Panc1 (cell line): ENCODE data around the gene TAF9B. TPM values are rescaled to one million over a fixed set of nuclear protein-coding genes. Genes with fewer than 3 reads are reported as not detected.

Experiments
- ATAC-seq: fragments of 200-7000 bp; cut with Tn5 transposase; 2 replicates; pipeline ENCODE4 v1.9.1; 2020; ENCODE audit warnings: mild to moderate bottlenecking, moderate library complexity
- Bru-seq: library from RNA; stranded (reverse); fragments of 400-500 nt; gene quantifications from one replicate; lab custom pipeline; 2021; lab: Mats Ljungman, UMichigan
- BruChase-seq, 2 experiments: library from RNA; stranded (reverse); fragments of 400-500 nt; gene quantifications; one replicate each; lab custom pipeline; 2021; lab: Mats Ljungman, UMichigan
- BruUV-seq: library from RNA; stranded (reverse); fragments of 400-500 nt; replicated peaks from 2 replicates; lab custom pipeline; 2021; lab: Mats Ljungman, UMichigan
- CTCF ChIA-PET: fragments of 300-600 bp; sonication (Branson Sonifier 250); formaldehyde crosslinking; loops from one replicate; lab custom pipeline; 2022; ENCODE audit warnings: antibody characterized with exemption; lab: Charles Lee
- POLR2A ChIA-PET: fragments of 300-600 bp; sonication (Branson Sonifier 250); formaldehyde crosslinking; loops from one replicate; lab custom pipeline; 2022; ENCODE audit warnings: antibody characterized with exemption; lab: Charles Lee
- DNase-seq: peaks from one replicate; pipeline ENCODE4 v3.0.0-alpha.2; 2010; ENCODE audit warnings: low read depth, low spot score
- H3K27ac ChIP-seq: 2 replicates; pipeline ENCODE4 v1.5.1; 2011; ENCODE audit warnings: mild to moderate bottlenecking, low read length, inconsistent platforms
- H3K27me3 ChIP-seq: fragments of 200-500 bp; sonication (Bioruptor generic); 2 replicates; pipeline ENCODE4 v1.6.0; 2014; ENCODE audit warnings: low read length, inconsistent platforms; ENCODE audit not compliant: control insufficient read depth, insufficient read depth
- H3K36me3 ChIP-seq: fragments of 200-500 bp; sonication (Bioruptor generic); 2 replicates; pipeline ENCODE4 v1.5.1; 2014; ENCODE audit warnings: inconsistent platforms, mild to moderate bottlenecking, low read length, moderate library complexity; ENCODE audit not compliant: control insufficient read depth, insufficient read depth
- H3K4me1 ChIP-seq: 2 replicates; pipeline ENCODE4 v1.5.1; 2011; ENCODE audit warnings: inconsistent platforms, mild to moderate bottlenecking, low read length, moderate library complexity; ENCODE audit not compliant: control insufficient read depth, insufficient read depth
- H3K4me3 ChIP-seq, 2 experiments: 2 replicates each; pipeline ENCODE4 v1.5.1; 2011 to 2012; ENCODE audit warnings: low read depth in 2 of 2, low read length in 2 of 2, mild to moderate bottlenecking in 2 of 2, inconsistent platforms in 1 of 2, moderate library complexity in 1 of 2
- H3K9me3 ChIP-seq: fragments of 200-500 bp; sonication (Bioruptor generic); 2 replicates; pipeline ENCODE4 v1.5.1; 2014; ENCODE audit warnings: low read depth, mild to moderate bottlenecking, inconsistent platforms, low read length, moderate library complexity; ENCODE audit not compliant: control insufficient read depth, insufficient read depth
- POLR2AphosphoS5 ChIP-seq: IDR thresholded peaks from 2 replicates; pipeline ENCODE4 v1.6.1; 2012; ENCODE audit warnings: mild to moderate bottlenecking, low read depth, low read length, moderate library complexity
- SIN3A ChIP-seq: IDR thresholded peaks from 2 replicates; pipeline ENCODE4 v1.6.1; 2012; ENCODE audit warnings: low read depth, mild to moderate bottlenecking, low read length, moderate library complexity, borderline replicate concordance; ENCODE audit not compliant: insufficient read depth
- TCF7L2 ChIP-seq: IDR thresholded peaks from 2 replicates; pipeline ENCODE4 v1.6.1; 2011; ENCODE audit warnings: mild to moderate bottlenecking, low read depth, low read length, inconsistent platforms
- in situ Hi-C: cut with HindIII; loops from 2 replicates; pipeline ENCODE4 v1.10.0; 2016; ENCODE audit warnings: low sequenced_read_pairs, low pct_unique_long_range_greater_than_20kb
- intact Hi-C: fragments of 100-400 bp; cut with micrococcal nuclease; formaldehyde crosslinking; loops from one replicate; pipeline ENCODE4 v1.10.0; 2022; ENCODE audit not compliant: unreplicated experiment
- long read RNA-seq: library from polyadenylated mRNA; unstranded; transcript quantifications from one replicate; pipeline ENCODE4 v2.0.0, GENCODE V29; 2021; ENCODE audit not compliant: unreplicated experiment
- polyA plus RNA-seq: library from polyadenylated mRNA; unstranded; fragments of >200 nt; gene quantifications from one replicate; pipeline ENCODE4 v1.2.1, GENCODE V29; 2012; ENCODE audit warnings: missing spikeins; ENCODE audit not compliant: insufficient read length
- total RNA-seq: library from RNA; stranded (reverse); gene quantifications from one replicate; pipeline ENCODE4 v1.2.1, GENCODE V29; 2021; ENCODE audit not compliant: unreplicated experiment
- TF ChIP-seq, protein P1 (sequence below): fragments of 450-650 bp; IDR thresholded peaks from 2 replicates; pipeline ENCODE4 v1.5.1; 2017; ENCODE audit warnings: mild to moderate bottlenecking
- TF ChIP-seq, protein P2 (sequence below), 2 experiments: IDR thresholded peaks; 2 replicates each; pipeline ENCODE4 v1.6.1; 2011 to 2012; ENCODE audit warnings: low read depth in 2 of 2, control low read depth in 1 of 2, low read length in 1 of 2, mild to moderate bottlenecking in 1 of 2, moderate library complexity in 1 of 2; ENCODE audit not compliant: insufficient read depth in 1 of 2

Gene TAF9B
- total RNA-seq (33.6 TPM), Bru-seq, nascent RNA (percentile 72 among the genes with signal in this experiment), BruChase-seq, experiment 1, labeled RNA remaining after a 2-hour chase (percentile 89 among the genes with signal in this experiment), BruChase-seq, experiment 2, labeled RNA remaining after a 6-hour chase (percentile 97 among the genes with signal in this experiment)
- polyA plus RNA-seq, result 15.9 TPM
- long read RNA-seq, transcript TAF9B-201 (7 exons, 2,713 nt), result major isoform, 39 of 44 reads
- long read RNA-seq, partial matches to known transcripts, result 0 of 44 reads
- long read RNA-seq, other reads (novel, unspliced or antisense), result 4 of 44 reads

GRCh38 chrX:78139160-78140123 lies at the start of gene TAF9B:
Gene TAF9B, minus strand, starts transcription at chrX:78139650. Its CDS starts 39 bp downstream, at chrX:78139611.
- Histone ChIP-seq H3K36me3 (no peaks in the 10 kb centered on the region; the same call in 1 of the 2 replicates), H3K4me1 (no peaks in the 10 kb centered on the region), H3K4me3 (peak within 1 kb of the TSS; percentile 76 to 85), H3K9me3 (no peaks in the 10 kb centered on the region), H3K27me3 (no peaks in the 10 kb centered on the region), H3K27ac (peak within 1 kb of the TSS; percentile 79)
- POLR2A ChIA-PET, result no interaction called here
- peak; percentile 36 for DNase-seq
- TF ChIP-seq SIN3A (0 out of 2 replicates have a peak, but pooled peaks have one; percentile 23), POLR2AphosphoS5 (peak; percentile 72)
- TF ChIP-seq, protein P1, sequence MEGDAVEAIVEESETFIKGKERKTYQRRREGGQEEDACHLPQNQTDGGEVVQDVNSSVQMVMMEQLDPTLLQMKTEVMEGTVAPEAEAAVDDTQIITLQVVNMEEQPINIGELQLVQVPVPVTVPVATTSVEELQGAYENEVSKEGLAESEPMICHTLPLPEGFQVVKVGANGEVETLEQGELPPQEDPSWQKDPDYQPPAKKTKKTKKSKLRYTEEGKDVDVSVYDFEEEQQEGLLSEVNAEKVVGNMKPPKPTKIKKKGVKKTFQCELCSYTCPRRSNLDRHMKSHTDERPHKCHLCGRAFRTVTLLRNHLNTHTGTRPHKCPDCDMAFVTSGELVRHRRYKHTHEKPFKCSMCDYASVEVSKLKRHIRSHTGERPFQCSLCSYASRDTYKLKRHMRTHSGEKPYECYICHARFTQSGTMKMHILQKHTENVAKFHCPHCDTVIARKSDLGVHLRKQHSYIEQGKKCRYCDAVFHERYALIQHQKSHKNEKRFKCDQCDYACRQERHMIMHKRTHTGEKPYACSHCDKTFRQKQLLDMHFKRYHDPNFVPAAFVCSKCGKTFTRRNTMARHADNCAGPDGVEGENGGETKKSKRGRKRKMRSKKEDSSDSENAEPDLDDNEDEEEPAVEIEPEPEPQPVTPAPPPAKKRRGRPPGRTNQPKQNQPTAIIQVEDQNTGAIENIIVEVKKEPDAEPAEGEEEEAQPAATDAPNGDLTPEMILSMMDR, result no peak
- TF ChIP-seq, protein P2, sequence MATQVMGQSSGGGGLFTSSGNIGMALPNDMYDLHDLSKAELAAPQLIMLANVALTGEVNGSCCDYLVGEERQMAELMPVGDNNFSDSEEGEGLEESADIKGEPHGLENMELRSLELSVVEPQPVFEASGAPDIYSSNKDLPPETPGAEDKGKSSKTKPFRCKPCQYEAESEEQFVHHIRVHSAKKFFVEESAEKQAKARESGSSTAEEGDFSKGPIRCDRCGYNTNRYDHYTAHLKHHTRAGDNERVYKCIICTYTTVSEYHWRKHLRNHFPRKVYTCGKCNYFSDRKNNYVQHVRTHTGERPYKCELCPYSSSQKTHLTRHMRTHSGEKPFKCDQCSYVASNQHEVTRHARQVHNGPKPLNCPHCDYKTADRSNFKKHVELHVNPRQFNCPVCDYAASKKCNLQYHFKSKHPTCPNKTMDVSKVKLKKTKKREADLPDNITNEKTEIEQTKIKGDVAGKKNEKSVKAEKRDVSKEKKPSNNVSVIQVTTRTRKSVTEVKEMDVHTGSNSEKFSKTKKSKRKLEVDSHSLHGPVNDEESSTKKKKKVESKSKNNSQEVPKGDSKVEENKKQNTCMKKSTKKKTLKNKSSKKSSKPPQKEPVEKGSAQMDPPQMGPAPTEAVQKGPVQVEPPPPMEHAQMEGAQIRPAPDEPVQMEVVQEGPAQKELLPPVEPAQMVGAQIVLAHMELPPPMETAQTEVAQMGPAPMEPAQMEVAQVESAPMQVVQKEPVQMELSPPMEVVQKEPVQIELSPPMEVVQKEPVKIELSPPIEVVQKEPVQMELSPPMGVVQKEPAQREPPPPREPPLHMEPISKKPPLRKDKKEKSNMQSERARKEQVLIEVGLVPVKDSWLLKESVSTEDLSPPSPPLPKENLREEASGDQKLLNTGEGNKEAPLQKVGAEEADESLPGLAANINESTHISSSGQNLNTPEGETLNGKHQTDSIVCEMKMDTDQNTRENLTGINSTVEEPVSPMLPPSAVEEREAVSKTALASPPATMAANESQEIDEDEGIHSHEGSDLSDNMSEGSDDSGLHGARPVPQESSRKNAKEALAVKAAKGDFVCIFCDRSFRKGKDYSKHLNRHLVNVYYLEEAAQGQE (IDR thresholded peaks at IDR 0.05; ENCODE audit: insufficient read depth in 1 of 2, low read depth in 2 of 2, low read length in 1 of 2), result no peak
- peak; percentile 99 for ATAC-seq
- CTCF ChIA-PET, result no interaction called here
- in situ Hi-C loops (no loop called here), intact Hi-C loops (no loop called here)
- BruUV-seq, result TSS peak; percentile 63

DNA sequence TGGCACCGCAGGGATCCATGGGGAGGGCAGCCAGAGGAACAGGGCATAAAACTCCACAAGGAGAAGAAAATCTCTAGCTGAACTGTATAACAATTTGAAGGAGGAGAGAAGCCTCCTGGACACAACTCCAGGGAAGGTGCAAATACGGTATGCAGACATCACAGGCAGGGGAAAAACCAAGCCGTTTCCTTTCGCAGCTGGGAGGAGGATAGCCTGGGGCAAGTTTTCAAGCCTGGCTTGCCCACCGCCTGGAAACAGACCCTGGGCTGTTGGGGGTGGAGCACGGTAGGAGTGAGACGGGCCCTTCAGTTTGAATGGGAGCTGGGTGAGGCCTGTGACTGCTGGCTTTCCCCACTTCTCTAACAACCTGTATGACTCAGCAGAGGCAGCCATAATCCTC lies 43.4 kb upstream of the TAF9B start:
- POLR2A ChIA-PET, result no interaction called here
- H3K36me3 ChIP-seq, result no peaks in the 10 kb centered on the region
- ATAC-seq (no peak), DNase-seq (no peak)
- no TSS peak for BruUV-seq
- intact Hi-C loops (no loop called here), in situ Hi-C loops (no loop called here)
- CTCF ChIA-PET, result no interaction called here
- H3K27ac ChIP-seq, result no peak overlapping the region
- H3K27me3 ChIP-seq, result no peaks in the 10 kb centered on the region
- H3K4me1 ChIP-seq, result no peaks in the 10 kb centered on the region
- no peak overlapping the region for H3K4me3 ChIP-seq
- H3K9me3 ChIP-seq, result no peaks in the 10 kb centered on the region
- TF ChIP-seq POLR2AphosphoS5 (no peak), TCF7L2 (no peak), SIN3A (no peak)
- TF ChIP-seq, protein P2 (IDR thresholded peaks at IDR 0.05; ENCODE audit: insufficient read depth in 1 of 2, low read depth in 2 of 2, low read length in 1 of 2), result no peak
- TF ChIP-seq, protein P1, result no peak
